HepG2 (cell line): Measurements from ENCODE around the gene THOC7. TPM values are rescaled to one million over a fixed set of nuclear protein-coding genes. Genes with fewer than 3 reads are reported as not detected.

Experiments used
- ARID2 ChIP-seq: sonication (generic); formaldehyde crosslinking; IDR thresholded peaks from 2 replicates; pipeline ENCODE4 v1.8.1; 2022; ENCODE audit warnings: mild to moderate bottlenecking, missing genetic modification reagents, borderline replicate concordance
- DMAP1 ChIP-seq: IDR thresholded peaks from 2 replicates; pipeline ENCODE4 v1.6.1; 2016
- DPF2 ChIP-seq: sonication (generic); formaldehyde crosslinking; IDR thresholded peaks from 2 replicates; pipeline ENCODE4 v1.4.0; 2020; ENCODE audit warnings: mild to moderate bottlenecking, low read depth, missing genetic modification reagents, borderline replicate concordance
- FOXJ3 ChIP-seq: sonication (generic); formaldehyde crosslinking; IDR thresholded peaks from 2 replicates; pipeline ENCODE4 v1.4.0; 2020; ENCODE audit warnings: missing genetic modification reagents, mild to moderate bottlenecking, borderline replicate concordance
- HNRNPUL1 ChIP-seq: fragments of 200-400 bp; formaldehyde crosslinking; IDR thresholded peaks from 2 replicates; pipeline ENCODE4 v1.6.1; 2017; ENCODE audit warnings: low read depth, mild to moderate bottlenecking, low read length, moderate library complexity
- KAT7 ChIP-seq: IDR thresholded peaks from 2 replicates; pipeline ENCODE4 v1.6.1; 2018; ENCODE audit warnings: borderline replicate concordance, missing compliant biosample characterization
- MAF1 ChIP-seq: sonication (generic); formaldehyde crosslinking; IDR thresholded peaks from 2 replicates; pipeline ENCODE4 v1.5.0; 2020; ENCODE audit warnings: missing genetic modification reagents, borderline replicate concordance
- MEIS2 ChIP-seq: sonication (generic); formaldehyde crosslinking; IDR thresholded peaks from 2 replicates; pipeline ENCODE4 v1.9.0; 2021; ENCODE audit warnings: mild to moderate bottlenecking, missing genetic modification reagents
- NFE2L1 ChIP-seq: sonication (generic); formaldehyde crosslinking; IDR thresholded peaks from 2 replicates; pipeline ENCODE4 v1.4.0; 2020; ENCODE audit warnings: missing genetic modification reagents, mild to moderate bottlenecking, borderline replicate concordance
- NRL ChIP-seq: sonication (generic); formaldehyde crosslinking; IDR thresholded peaks from 2 replicates; pipeline ENCODE4 v1.5.0; 2020; ENCODE audit warnings: missing genetic modification reagents, mild to moderate bottlenecking, moderate library complexity, borderline replicate concordance
- PITX1 ChIP-seq: sonication (generic); formaldehyde crosslinking; IDR thresholded peaks from 2 replicates; pipeline ENCODE4 v1.5.1; 2020; ENCODE audit warnings: mild to moderate bottlenecking, missing genetic modification reagents
- SMYD3 ChIP-seq: sonication (generic); formaldehyde crosslinking; IDR thresholded peaks from 2 replicates; pipeline ENCODE4 v1.8.1; 2023; ENCODE audit warnings: mild to moderate bottlenecking, missing genetic modification reagents
- ZNF205 ChIP-seq: IDR thresholded peaks from 2 replicates; pipeline ENCODE4 v1.6.1; 2018; ENCODE audit warnings: missing biosample characterization, missing genetic modification reagents
- ZNF563 ChIP-seq: sonication (generic); formaldehyde crosslinking; IDR thresholded peaks from 2 replicates; pipeline ENCODE4 v1.8.0; 2022; ENCODE audit warnings: mild to moderate bottlenecking, moderate library complexity, missing genetic modification reagents
- ZNF569 ChIP-seq: sonication (generic); formaldehyde crosslinking; IDR thresholded peaks from 2 replicates; pipeline ENCODE4 v1.5.0; 2020; ENCODE audit warnings: mild to moderate bottlenecking, missing genetic modification reagents, moderate library complexity, borderline replicate concordance
- ZNF660 ChIP-seq: sonication (generic); formaldehyde crosslinking; IDR thresholded peaks from 2 replicates; pipeline ENCODE4 v1.5.1; 2020; ENCODE audit warnings: mild to moderate bottlenecking, low read depth, missing genetic modification reagents, borderline replicate concordance
- ZNF678 ChIP-seq: sonication (generic); formaldehyde crosslinking; IDR thresholded peaks from 2 replicates; pipeline ENCODE4 v1.4.0; 2020; ENCODE audit warnings: mild to moderate bottlenecking, missing genetic modification reagents
- ZSCAN25 ChIP-seq: sonication (generic); formaldehyde crosslinking; IDR thresholded peaks from 2 replicates; pipeline ENCODE4 v1.8.0; 2022; ENCODE audit warnings: mild to moderate bottlenecking, missing genetic modification reagents
- polyA plus RNA-seq, 8 experiments: library from polyadenylated mRNA; depleted of rRNA in 3 of 8; stranded (reverse) in 7 of 8; unstranded in 1 of 8; fragments of >200 nt; fragmentation: Illumina TruSeq in 4 of 8; extraction: Trizol in 4 of 8; gene quantifications; 2 replicates each; pipeline versions ENCODE4 v1.2.1 to v1.2.3, GENCODE V29; 2011 to 2016; ENCODE audit warnings: low read depth in 4 of 8, missing spikeins in 1 of 8, mixed read lengths in 1 of 8; ENCODE audit not compliant: insufficient read depth in 1 of 8
- total RNA-seq, 5 experiments: library from RNA; depleted of rRNA; stranded (reverse); fragments of >200 nt; fragmentation: Illumina TruSeq; extraction: Trizol; gene quantifications; 2 replicates each; pipeline ENCODE4 v1.2.3, GENCODE V29; 2016; ENCODE audit warnings: low read depth in 1 of 5
- TF ChIP-seq, protein P1 (sequence below): sonication (generic); formaldehyde crosslinking; IDR thresholded peaks from 2 replicates; pipeline ENCODE4 v1.4.0; 2020; ENCODE audit warnings: mild to moderate bottlenecking, missing genetic modification reagents
- TF ChIP-seq, protein P2 (sequence below): sonication (generic); formaldehyde crosslinking; IDR thresholded peaks from 2 replicates; pipeline ENCODE4 v1.5.1; 2020; ENCODE audit warnings: missing genetic modification reagents, mild to moderate bottlenecking, borderline replicate concordance
- TF ChIP-seq, protein P3 (sequence below): sonication (generic); formaldehyde crosslinking; IDR thresholded peaks from 2 replicates; pipeline ENCODE4 v1.8.0; 2023; ENCODE audit warnings: mild to moderate bottlenecking, missing genetic modification reagents

The THOC7 gene
- total and polyA plus RNA-seq, 2 of the 13 experiments (the other 11 are each of a cell fraction or from before 2014, with no cell fraction given) = 32.8 to 63.5 TPM

DNA sequence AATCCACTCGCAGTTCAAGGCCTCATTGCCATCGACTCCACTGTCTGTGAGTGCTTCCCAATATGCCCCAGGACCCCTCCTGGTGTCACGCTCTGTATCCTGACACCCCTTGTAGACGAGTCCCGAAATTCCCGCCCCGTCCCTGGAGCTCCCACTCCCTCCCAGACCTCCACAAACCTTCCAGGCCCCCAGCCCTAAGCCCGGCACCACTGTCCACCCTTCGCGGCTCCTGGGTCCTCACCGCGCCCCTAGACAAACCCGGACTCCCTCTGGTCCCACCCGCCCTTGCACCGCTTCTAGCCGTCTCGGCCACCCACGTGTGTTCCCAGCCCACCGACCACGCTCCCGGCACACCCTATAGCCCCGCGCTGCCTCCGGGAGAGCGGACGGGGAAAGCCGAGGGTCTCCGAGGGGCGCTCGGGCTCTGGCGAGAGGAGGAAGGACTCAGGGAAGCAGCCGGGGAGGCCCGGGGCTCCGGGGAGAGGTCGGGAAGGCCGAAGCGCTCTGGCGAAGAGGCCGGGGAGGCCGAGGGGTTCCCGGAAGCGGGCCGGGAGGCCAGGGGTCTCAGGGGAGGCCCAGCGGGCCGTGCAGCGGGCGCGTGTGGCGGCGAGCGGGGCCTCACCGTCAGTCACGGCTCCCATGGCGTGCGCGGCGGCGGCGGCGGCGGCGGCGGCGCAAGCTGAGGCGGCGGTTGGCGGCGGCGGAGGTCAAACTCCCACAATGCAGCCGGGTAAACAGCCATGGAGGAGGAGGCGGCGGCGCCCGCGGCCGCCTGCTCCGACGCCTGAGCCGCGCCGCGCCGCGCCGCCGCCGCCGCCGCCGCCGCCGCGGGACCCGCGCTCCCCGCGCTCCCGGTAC, at the start of gene THOC7, which contains the start of gene ATXN7 (continued):
- TF ChIP-seq ZSCAN25 (no peak), MEIS2 (peak; percentile 84), KAT7 (CRISPR knock-in tag) (peak; percentile 86; the same call in 1 of the 2 replicates), DMAP1 (CRISPR knock-in tag) (0 out of 2 replicates have a peak, but pooled peaks have one; percentile 26), ZNF205 (no peak), MAF1 (CRISPR knock-in tag) (no peak), DPF2 (CRISPR knock-in tag) (no peak), FOXJ3 (CRISPR knock-in tag) (no peak), SMYD3 (CRISPR knock-in tag) (no peak), ZNF569 (CRISPR knock-in tag) (no peak), PITX1 (no peak), HNRNPUL1 (no peak), ZNF563 (peak; percentile 34), NRL (CRISPR knock-in tag) (0 out of 2 replicates have a peak, but pooled peaks have one; percentile 27), ARID2 (CRISPR knock-in tag) (no peak), ZNF660 (CRISPR knock-in tag) (0 out of 2 replicates have a peak, but pooled peaks have one; percentile 26), NFE2L1 (CRISPR knock-in tag) (no peak), ZNF678 (0 out of 2 replicates have a peak, but pooled peaks have one; percentile 80)
- TF ChIP-seq, protein P1, sequence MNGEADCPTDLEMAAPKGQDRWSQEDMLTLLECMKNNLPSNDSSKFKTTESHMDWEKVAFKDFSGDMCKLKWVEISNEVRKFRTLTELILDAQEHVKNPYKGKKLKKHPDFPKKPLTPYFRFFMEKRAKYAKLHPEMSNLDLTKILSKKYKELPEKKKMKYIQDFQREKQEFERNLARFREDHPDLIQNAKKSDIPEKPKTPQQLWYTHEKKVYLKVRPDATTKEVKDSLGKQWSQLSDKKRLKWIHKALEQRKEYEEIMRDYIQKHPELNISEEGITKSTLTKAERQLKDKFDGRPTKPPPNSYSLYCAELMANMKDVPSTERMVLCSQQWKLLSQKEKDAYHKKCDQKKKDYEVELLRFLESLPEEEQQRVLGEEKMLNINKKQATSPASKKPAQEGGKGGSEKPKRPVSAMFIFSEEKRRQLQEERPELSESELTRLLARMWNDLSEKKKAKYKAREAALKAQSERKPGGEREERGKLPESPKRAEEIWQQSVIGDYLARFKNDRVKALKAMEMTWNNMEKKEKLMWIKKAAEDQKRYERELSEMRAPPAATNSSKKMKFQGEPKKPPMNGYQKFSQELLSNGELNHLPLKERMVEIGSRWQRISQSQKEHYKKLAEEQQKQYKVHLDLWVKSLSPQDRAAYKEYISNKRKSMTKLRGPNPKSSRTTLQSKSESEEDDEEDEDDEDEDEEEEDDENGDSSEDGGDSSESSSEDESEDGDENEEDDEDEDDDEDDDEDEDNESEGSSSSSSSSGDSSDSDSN (CRISPR knock-in tag) = peak; percentile 73; the same call in 1 of the 2 replicates
- TF ChIP-seq, protein P2, sequence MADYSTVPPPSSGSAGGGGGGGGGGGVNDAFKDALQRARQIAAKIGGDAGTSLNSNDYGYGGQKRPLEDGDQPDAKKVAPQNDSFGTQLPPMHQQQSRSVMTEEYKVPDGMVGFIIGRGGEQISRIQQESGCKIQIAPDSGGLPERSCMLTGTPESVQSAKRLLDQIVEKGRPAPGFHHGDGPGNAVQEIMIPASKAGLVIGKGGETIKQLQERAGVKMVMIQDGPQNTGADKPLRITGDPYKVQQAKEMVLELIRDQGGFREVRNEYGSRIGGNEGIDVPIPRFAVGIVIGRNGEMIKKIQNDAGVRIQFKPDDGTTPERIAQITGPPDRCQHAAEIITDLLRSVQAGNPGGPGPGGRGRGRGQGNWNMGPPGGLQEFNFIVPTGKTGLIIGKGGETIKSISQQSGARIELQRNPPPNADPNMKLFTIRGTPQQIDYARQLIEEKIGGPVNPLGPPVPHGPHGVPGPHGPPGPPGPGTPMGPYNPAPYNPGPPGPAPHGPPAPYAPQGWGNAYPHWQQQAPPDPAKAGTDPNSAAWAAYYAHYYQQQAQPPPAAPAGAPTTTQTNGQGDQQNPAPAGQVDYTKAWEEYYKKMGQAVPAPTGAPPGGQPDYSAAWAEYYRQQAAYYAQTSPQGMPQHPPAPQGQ (CRISPR knock-in tag) = no peak
- TF ChIP-seq, protein P3, sequence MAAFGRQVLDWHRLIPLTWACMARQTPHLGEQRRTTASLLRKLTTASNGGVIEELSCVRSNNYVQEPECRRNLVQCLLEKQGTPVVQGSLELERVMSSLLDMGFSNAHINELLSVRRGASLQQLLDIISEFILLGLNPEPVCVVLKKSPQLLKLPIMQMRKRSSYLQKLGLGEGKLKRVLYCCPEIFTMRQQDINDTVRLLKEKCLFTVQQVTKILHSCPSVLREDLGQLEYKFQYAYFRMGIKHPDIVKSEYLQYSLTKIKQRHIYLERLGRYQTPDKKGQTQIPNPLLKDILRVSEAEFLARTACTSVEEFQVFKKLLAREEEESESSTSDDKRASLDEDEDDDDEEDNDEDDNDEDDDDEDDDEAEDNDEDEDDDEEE (CRISPR knock-in tag) = peak; percentile 45; the same call in 1 of the 2 replicates
